SW480 (cell line): ENCODE data around the gene MTRF1.

ENCODE experiments used
- DNase-seq: peaks from one replicate; pipeline ENCODE4 v3.0.0-alpha.2; 2016; ENCODE audit warnings: low spot score

The MTRF1 gene, protein sequence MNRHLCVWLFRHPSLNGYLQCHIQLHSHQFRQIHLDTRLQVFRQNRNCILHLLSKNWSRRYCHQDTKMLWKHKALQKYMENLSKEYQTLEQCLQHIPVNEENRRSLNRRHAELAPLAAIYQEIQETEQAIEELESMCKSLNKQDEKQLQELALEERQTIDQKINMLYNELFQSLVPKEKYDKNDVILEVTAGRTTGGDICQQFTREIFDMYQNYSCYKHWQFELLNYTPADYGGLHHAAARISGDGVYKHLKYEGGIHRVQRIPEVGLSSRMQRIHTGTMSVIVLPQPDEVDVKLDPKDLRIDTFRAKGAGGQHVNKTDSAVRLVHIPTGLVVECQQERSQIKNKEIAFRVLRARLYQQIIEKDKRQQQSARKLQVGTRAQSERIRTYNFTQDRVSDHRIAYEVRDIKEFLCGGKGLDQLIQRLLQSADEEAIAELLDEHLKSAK

GRCh38 chr13:41263261-41263971 is at the start of gene MTRF1:
Gene MTRF1 (minus strand): TSS chr13:41263576. CDS start chr13:41260907, 2,669 bp downstream.
- peak; percentile 85 for DNase-seq

- DNase-seq = no peak
Measured at GRCh38 chr13:41313117-41313516, 49.7 kb upstream of the MTRF1 start.

DNA sequence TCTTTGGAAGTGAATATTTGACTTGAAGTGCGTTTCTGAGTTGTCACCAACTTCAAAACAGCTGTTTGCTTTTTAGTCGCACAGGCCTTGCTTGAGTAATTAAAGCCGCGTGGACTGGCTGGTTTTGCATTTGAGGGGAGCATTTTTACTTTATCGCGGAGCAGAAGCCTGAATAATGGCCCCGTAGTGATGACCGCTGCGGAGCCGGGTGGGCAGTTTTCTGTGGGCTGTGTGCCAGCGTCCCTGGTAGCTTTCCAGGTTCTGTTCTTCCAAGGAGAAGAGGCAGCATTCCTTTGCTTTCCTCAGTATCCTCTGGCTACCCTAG is 48.8 kb upstream of the MTRF1 start:
- no peak for DNase-seq

GRCh38 chr13:41311406-41312175 is 48.2 kb upstream of the MTRF1 start:
- DNase-seq = peak; percentile 45

- DNase-seq = peak; percentile 85
Measured at GRCh38 chr13:41310963-41311405, 47.6 kb upstream of the MTRF1 start, which contains the start of gene NAA16. Gene NAA16 (plus strand): TSS chr13:41311267. CDS start chr13:41311529, 262 bp downstream.

DNA sequence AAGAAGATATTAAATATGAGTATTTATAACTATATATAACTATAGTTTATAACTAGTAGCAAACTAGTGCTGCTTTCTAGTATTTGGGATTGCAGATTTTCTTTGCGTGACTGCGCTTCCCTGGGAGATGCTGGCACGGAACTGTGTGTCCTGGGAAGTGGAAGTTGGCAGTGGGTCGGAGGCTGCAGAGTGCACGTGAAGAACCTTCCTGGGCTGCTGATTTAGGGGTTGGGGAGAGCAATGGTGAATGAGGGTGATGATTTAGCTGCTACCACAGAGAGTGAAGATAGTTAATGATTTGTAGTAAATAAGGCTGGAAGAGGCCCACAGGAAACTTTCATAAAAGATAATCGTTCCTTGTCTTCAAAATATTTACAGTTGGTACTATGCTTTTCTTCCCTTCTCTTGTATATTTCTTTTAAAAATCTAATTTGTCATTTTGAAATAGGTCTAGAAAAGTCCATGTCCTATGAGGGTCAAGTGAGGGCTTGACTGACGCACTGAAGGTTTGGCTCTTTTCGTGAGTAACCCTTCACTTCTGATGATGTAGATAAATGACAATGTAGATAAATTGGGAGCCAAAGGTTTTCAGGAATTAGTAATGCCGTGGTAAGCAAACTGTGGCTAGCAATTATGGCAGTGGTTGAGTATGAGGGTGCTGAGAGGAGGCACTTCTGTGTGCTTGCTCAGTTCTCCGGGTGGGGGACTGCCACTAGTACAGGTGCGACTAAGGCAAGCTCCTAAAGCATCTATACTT is 44.7 kb upstream of the MTRF1 start:
- DNase-seq = no peak

DNA sequence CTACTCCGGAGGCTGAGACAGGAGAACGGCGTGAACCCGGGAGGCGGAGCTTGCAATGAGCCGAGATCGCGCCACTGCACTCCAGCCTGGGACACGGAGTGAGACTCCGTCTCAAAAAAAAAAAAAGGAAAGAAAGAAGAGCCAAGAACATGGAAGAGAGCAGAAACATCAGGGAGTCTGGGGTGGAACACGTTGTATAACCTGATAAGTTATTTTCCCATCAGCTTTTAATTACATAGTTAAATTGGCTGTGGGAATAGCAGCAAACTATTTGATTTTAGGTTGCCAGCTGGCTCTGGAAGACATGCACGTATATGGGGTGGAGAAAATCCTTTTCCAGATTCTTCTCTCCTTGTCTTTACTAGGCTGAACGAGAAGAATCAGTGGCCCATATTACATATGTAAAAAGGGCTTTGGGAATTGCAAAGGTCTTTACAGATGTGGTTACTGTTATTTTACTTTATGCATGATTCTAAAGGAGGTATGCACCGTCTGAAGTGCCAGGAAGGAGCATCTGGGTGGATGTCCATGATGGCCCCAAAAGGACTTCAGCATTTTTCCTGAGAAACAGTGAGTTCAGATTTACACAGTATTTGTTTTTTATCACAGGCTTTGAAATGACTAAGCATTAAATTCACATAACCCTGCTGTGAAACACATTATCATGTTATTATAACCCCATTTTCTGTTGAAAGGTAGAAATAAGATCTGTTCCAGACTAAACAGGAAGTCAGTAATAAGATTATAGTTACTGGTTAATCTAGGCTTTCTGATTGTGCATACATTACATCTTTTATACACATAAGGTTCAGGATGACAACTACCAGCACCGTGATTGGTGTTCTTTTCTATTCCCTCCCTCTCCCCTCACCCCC is 43.1 kb upstream of the MTRF1 start:
- DNase-seq = no peak

DNA sequence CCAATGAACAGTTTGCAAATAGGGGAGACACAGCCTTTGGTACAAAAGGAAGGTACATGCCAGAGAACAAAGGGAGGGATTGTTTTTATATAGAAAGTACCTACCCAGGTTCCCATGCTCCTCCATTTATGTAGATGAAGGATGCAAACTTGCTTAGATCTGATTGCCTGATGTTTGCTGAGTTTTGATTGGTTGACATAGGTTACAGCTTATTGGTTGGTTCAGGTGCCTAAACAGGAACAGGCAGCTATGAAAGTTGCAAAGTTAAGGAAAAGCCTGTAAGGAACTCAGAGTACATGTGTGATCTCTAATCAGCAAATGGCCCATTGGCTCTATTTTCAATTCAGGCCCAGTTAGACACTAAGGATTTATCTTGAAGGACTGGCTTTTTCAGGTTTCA is 41.2 kb upstream of the MTRF1 start:
- no peak for DNase-seq

- no peak for DNase-seq
Measured at GRCh38 chr13:41302743-41303142, 39.4 kb upstream of the MTRF1 start.

DNA sequence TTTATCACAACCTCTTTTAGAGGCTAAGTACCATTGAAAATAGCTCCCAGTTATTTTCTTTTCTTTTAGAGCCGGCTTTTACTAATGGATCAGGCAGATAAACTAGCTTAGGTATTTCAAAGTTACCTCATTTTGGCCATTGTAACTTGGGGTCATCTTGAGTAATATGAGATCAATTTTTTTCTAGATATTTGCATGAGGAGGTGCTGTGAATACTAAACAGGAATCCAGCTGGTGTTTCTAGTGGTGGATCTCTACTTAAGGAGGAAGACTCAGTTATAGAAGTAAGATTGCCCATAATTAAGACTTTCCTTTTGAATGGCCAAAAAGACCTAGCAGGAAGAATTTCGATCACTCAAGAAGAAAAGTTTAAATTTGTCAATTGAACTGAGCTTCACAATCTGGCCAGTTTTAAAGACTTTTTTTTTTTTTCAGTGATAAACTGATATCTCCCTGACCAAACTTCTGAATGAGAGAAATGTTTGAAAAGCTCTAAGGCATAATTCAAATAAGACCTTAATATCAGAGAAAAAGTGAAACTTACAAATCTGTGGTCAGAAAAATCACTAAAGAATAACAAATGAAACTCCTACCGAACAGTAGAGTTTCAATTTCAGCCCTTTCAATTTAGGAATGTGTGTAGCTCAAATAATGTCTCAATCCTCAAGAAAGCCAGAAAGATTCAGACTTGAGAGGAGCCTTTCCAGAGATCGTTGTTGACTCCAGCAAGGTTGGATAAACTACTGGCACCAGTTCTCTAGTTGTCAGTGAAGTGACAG is 36.1 kb upstream of the MTRF1 start:
- no peak for DNase-seq

DNA sequence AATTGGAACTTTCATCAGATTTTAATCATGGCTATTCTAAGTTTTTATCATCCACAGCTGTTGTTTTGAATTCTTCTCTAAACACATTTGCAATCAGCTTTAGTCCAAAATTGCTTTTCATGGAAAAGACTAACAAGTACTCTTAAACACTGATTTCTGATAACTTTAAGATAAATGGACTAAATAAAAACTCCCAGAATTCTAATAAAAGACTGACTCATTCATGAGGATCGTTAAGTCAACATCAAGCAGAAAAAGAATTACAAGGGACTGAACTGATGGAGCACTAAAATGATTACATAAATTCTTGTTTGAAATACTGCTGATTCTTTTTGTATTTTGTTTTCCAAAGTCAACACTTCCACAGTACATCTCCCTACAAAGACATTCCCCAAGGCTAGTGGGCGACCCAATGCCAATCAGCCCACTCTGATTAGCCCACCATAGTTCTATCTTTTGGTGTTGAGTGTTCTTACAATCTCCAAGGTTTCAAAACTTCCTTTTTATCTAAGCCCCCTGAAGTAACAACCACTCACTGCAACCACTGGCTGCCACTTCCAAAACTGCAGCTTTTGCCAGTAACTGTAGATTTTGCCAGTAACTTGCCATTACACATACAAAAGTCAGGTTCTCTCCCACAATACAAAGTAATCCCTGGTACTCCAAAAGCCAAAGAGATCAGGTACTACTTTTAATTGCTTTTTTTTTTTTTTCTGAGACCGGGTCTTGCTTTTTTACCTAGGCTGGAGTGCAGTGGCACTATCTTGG is 33.7 kb upstream of the MTRF1 start:
- no peak for DNase-seq

DNA sequence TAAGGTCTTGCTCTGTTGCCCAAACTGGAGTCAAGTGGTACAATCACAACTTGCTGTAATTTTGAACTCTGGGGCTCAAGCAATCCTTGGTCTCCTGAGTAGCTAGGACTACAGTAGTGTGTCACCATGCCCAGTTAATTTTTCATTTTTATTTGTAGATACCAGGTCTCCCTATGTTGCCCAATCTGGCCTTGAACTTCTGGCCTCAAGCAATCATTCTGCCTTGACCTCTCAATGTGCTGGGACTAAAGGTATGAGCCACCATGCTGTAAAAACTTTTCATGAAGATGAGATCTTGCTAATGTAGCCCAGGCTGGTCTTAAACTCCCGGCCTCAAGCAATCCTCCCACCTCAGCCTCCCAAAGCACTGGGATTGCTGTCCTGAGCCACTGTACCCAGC is 32.6 kb upstream of the MTRF1 start:
- DNase-seq = no peak

DNA sequence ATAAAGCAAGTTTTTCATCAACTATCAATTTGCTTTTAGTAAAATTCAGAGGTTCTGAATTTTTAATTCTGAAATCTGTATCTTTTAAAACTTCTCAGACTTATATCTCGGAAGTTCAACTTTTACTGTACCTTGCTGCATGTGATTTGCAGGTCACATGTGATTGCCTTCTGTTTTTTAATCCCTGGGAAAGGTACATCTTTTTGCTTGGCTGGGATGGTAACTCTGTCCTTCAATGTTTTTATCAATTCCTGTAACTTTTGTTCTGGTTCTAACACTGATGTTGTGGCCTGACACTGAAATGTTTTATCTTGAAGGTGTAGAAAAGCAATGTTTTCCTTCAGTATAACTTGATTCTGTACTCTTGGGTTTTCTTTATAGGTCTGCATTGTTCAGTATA is 31.5 kb upstream of the MTRF1 start:
- no peak for DNase-seq

DNA sequence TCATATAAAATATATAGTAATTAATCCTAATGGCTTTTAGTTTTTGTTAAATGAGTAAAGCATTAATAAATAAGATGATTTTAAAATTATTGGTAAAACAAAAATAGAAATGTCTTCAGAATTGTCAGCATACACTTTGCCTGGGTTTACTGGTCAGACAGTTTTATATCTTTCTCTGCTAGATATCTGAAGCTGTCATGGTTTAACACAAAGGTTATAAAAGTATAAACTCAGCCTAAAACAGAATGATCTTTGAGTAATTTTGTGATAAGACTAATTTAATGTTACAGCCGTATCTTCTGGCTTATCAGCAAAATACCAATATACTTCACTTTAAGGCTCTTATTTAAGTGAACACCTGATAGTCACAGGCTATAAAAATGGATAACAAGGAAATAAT is 29.9 kb upstream of the MTRF1 start:
- DNase-seq = no peak

DNA sequence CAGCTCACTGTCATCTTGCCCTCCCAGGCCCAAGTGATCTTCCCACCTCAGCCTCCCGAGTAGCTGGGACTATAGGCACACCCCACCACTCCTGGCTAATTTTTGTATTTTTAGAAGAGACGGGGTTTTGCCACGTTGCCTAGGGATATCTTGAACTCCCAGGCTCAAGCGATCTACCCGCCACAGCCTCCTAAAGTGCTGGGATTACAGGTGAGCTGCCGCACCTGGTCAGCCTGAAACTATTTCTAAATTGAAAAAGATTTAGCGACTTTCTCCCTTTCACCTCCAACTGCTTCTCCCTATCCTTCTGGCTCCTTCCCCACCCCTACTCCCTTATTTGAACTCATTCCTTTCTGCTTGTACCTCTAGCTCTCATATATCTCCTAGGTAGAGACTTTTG is 27.9 kb upstream of the MTRF1 start:
- no peak for DNase-seq

GRCh38 chr13:41289463-41289881 is 26.1 kb upstream of the MTRF1 start:
- peak; percentile 13 for DNase-seq

- no peak for DNase-seq
Measured at GRCh38 chr13:41286370-41286769, 23.0 kb upstream of the MTRF1 start.

DNA sequence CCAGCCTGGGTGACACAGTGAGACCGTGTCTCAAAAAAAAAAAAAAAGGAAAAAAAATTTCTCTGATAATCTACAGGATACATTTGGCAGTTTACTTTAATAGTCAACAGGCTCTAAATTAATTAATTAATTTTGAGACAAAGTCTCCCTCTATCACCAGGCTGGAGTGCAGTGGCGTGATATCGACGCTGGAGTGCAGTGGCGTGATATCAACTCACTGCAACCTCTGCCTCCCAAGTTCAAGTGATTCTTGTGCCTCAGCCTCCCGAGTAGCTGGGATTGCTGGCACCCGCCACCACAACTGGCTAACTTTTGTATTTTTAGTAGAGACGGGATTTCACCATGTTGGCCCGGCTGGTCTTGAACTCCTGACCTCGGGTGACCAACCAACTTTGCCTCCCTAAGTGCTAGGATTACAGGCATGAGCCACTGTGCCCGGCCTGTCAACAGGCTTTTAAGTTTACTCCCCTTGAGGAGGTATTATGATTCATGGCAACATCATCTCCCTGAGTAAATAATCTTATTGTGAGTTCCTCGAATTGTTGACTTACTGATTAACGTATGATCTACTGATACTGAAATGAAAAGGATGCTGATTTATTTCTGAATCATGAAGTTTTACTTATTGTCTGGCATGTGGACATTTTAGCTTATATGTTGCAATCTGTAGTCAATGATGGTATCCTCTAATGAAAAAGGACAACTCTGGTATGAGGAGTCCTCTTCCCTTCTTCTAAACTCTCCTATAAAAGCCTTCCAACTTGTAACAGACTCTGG is 21.3 kb upstream of the MTRF1 start:
- no peak for DNase-seq
